Astrocyte (in vitro differentiated cells and primary cell): Measurements from ENCODE around the gene PTPN5.

Source experiments
- CTCF ChIP-seq: IDR thresholded peaks from 2 replicates; pipeline ENCODE4 v1.5.1; 2011; ENCODE audit warnings: low read depth, mild to moderate bottlenecking, inconsistent platforms, low read length, moderate library complexity; ENCODE audit not compliant: insufficient read depth
- EZH2 ChIP-seq: IDR thresholded peaks from 2 replicates; pipeline ENCODE4 v1.6.1; 2012; ENCODE audit warnings: mild to moderate bottlenecking, low read length, inconsistent platforms; ENCODE audit not compliant: insufficient read depth

- no peak for TF ChIP-seq EZH2
- TF ChIP-seq CTCF = no peak
Measured at GRCh38 chr11:18780329-18780728, 11.3 kb downstream of the PTPN5 start.
